ENCODE results near the gene CCDC136.
A peak's percentile ranks its signal among the peaks of the same experiment; 100 is the strongest.

The CCDC136 gene

GRCh38 chr7:128791121-128791971 is at the start of gene CCDC136:
CCDC136 (plus strand) TSS chr7:128791968; CDS start chr7:128792412, 444 bp downstream.
- no peak for DNase-seq (ENCODE audit: low read depth)

GRCh38 chr7:128742206-128742605 is 49.6 kb upstream of the CCDC136 start:
- DNase-seq (ENCODE audit: low read depth): peak; percentile 65

- no peak for DNase-seq (ENCODE audit: low read depth)
Observed at GRCh38 chr7:128743112-128743772, 48.5 kb upstream of the CCDC136 start.

- DNase-seq (ENCODE audit: low read depth): no peak
Observed at GRCh38 chr7:128744366-128744905, 47.3 kb upstream of the CCDC136 start.

GRCh38 chr7:128745706-128746105 is 46.1 kb upstream of the CCDC136 start:
- no peak for DNase-seq (ENCODE audit: low read depth)

- DNase-seq (ENCODE audit: low read depth): no peak
Observed at GRCh38 chr7:128747327-128748079, 44.3 kb upstream of the CCDC136 start.

- DNase-seq (ENCODE audit: low read depth): no peak
Observed at GRCh38 chr7:128752251-128752650, 39.5 kb upstream of the CCDC136 start.

GRCh38 chr7:128755075-128755818 is 36.5 kb upstream of the CCDC136 start:
- DNase-seq (ENCODE audit: low read depth): no peak

GRCh38 chr7:128755819-128756476 is 35.8 kb upstream of the CCDC136 start:
- peak; percentile 80 for DNase-seq (ENCODE audit: low read depth)

GRCh38 chr7:128757203-128757602 is 34.6 kb upstream of the CCDC136 start:
- no peak for DNase-seq (ENCODE audit: low read depth)

GRCh38 chr7:128758553-128758952 is 33.2 kb upstream of the CCDC136 start:
- no peak for DNase-seq (ENCODE audit: low read depth)

GRCh38 chr7:128759242-128759641 is 32.5 kb upstream of the CCDC136 start:
- no peak for DNase-seq (ENCODE audit: low read depth)

GRCh38 chr7:128763541-128763940 is 28.2 kb upstream of the CCDC136 start:
- DNase-seq (ENCODE audit: low read depth): no peak

GRCh38 chr7:128767475-128768110 is 24.2 kb upstream of the CCDC136 start:
- no peak for DNase-seq (ENCODE audit: low read depth)

- no peak for DNase-seq (ENCODE audit: low read depth)
Observed at GRCh38 chr7:128770233-128770632, 21.5 kb upstream of the CCDC136 start.

- no peak for DNase-seq (ENCODE audit: low read depth)
Observed at GRCh38 chr7:128773604-128774003, 18.2 kb upstream of the CCDC136 start.

- no peak for DNase-seq (ENCODE audit: low read depth)
Observed at GRCh38 chr7:128774029-128774689, 17.6 kb upstream of the CCDC136 start.

- no peak for DNase-seq (ENCODE audit: low read depth)
Observed at GRCh38 chr7:128774921-128775320, 16.8 kb upstream of the CCDC136 start.

GRCh38 chr7:128775744-128776474 is 15.9 kb upstream of the CCDC136 start, which contains the start of gene OPN1SW:
OPN1SW (minus strand) TSS chr7:128775794; CDS start chr7:128775781, 13 bp downstream.
- no peak for DNase-seq (ENCODE audit: low read depth)

Measured in HS-5 (cell line).